Stimulated activated CD4-positive, alpha-beta T cell treated with anti-CD3 and anti-CD28 coated beads, TNF-alpha, amount 100 ng/mL, for 48 hours (primary cell): ENCODE measurements around the gene ETV6.

Experiments used
- DNase-seq, 3 donors: peaks; one replicate each; pipeline ENCODE4 v3.0.0-alpha.2; 2020; ENCODE audit warnings: low read depth in 3 of 3

The ETV6 gene

DNA sequence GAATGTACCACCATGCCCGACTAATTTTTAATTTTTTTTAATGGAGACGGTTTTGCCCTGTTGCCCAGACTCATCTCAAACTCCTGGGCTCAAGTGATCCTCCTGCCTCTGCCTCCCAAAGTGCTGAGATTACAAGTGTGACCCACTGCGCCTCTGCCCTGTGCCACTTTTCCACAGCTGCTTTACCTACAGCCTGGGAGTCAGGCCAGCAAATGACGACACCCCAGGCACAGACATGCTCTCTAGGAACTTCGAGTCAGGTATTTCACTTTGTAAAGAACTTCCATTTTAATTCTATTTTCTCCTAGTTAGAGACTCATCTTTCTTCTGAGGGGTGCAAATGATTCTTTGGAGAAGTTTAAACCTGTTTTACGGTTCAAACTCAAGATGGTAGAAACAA lies 89.0 kb downstream of the ETV6 start:
- no peak for DNase-seq

DNA sequence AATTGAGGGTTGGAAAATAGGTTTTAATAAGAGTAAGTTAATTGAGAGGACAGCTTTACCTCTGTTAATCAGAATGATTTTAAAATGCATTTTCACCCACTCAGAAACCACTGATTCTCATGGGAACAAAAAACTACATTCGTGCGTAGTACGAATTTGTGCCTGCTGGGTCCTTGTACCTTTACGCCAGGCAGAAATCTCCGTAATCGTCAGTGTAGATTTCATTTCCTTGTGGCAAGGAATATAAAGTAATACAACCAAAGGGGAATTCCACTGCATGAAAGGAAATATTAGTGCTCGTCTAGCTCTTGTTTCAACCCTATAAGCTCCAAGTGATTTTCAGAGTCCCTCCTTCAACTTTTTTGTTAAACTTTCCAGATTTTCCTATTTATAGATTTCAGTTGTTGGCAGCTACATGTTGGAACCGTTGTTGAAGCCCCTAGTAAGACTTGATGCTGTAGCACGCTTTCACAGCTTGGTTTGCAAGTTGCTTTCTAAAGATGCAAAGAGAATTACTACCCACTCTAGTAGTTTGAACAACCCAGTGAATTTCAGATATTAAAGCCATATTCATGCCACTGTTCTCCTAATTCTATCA lies 90.6 kb downstream of the ETV6 start:
- DNase-seq = no peak

DNA sequence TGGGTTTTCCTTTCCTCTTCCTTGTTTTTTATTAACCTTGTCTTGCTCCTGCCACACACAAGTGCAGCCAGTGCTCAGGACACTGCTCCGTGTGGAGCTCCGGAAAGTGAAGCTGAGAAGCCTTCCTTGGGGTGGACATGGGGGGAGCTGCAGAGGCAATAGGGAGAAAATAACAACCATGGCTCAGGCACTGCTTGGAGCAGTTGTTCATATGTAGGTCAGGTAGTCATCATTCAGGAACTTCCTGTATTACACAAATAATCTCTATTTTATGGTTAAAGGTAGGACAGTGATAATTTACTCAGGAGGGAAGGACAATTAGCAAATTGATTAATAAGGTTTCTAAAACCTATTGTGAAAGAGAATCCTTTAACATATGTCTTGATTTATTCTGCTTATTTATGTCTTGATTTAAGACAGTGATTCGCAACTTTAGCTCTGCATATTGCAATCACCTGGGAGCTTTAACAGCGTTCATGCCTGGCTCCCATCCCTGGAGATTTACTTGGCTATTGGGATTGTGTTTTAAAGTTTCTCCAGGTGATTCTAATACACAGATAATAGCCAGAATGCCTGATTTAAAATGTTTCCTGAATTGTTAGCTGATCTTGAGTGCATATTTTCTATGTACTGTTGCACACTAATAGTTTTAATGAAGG lies 92.1 kb downstream of the ETV6 start:
- no peak for DNase-seq

DNA sequence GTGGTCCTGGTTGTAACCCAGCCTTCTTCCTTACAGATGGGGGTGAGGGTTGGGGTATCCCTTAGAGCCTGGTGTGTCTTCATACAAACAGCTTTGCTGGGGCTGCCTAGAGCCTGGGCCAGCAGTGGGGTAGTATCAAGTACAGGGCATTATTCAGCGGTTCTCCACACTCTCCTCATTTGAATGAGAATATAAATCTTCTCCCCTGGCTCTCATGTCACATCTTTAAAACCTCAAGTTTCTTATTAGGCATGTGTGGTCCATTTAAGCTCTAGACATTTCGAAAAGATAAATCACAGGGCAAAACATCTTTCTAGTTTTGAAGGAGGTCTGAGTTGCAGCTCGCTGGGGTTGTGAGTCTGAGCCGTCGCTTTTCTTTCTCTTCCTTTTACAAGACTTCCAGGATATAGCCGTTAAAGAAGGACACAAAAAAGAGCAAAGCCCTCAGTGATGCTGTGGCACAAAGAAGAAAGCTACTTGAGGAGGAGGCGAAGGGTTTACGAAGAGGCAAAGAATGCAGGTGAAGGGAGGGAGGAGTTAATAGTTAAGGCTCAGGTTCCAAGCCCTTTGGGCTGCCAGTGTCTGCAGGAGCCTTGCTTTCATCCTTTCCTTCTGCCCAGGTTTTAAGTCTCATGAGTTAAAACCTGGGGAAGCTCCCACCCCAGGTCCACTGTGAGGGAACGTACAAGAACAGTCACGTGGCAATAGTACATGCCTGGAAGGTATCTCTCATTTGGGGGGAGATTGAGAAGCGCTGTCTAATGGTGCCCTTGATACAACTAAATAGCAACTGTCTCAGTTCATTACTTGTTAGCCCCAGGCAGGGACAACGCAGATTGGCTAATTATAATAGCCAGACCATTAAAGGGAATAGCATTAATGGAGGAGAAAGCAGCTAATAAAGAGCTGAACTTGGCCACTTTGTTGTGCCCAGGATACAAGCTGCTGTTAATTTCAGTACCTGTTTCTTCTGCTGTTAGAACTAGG lies 94.2 kb downstream of the ETV6 start:
- no peak for DNase-seq

DNA sequence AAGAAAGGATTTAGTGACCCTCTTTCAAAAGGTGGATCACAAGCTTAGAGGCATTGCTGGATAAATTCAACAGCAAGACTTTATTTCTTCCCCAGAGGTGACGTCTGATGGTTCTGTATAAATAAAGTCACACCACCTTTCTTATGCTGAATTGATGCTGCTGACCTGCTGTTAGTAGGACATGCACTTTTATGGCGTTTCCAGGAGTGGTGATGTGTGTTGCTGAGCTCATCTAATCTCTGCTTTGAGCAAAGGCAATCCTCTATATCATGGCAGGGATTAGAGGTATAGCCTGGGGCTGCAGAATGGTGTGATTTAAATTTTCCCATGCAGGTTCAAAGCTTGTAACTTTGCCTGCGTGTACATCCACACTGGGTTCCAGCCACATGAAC lies 94.9 kb downstream of the ETV6 start:
- no peak for DNase-seq

DNA sequence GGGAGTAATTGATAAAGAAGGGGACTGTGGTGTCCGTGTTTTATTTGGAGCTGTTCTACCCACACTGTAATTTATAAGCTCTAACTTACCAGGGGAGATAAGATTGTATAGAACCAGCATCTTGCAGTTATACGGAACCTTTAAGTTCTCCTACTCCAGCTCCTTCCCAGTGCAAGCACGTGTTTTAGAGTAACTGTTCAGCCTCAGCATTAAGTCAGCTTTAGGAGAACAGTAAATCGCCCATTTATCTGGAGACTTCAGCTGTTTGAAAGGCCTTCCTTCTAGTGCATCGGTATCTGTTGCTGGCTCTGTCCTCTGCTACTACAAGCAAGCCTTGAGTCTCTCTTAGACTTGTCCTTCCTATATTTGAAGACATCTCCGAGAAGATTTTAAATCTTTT lies 95.6 kb downstream of the ETV6 start:
- no peak for DNase-seq

DNA sequence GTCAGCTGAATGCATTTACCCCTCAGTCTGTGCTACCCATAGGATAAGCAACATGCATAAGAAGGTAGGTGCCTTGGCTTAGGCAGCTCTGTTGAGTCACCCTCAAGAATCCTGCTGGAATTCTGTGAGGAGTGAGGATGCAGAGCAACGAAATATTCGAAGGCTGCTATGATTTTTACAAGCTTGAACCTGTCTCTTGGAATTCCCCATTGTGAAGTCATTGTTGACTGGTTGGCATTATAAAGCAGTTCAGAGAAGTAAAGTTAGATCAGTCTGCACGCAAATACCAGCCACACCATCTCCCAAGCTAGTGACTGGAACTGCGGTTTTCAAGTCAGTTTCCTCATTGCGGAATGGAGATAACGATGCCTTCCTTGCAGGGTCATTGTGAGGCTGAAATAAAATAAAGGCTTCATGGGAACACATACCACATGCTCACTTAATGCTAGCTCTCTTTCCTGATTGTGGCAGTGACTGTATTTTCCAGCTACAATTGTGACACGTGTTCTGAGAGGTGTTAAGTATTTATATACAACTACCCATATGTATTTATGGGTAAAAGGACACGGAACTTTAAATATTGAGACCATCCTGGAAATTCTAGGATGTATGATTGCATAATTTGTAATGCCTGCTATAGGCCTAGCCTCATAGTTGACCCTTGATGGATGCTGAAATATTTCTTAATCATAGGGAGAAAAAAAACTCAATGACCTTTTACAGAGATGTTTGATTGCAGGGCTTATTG lies 96.7 kb downstream of the ETV6 start:
- no peak for DNase-seq

DNA sequence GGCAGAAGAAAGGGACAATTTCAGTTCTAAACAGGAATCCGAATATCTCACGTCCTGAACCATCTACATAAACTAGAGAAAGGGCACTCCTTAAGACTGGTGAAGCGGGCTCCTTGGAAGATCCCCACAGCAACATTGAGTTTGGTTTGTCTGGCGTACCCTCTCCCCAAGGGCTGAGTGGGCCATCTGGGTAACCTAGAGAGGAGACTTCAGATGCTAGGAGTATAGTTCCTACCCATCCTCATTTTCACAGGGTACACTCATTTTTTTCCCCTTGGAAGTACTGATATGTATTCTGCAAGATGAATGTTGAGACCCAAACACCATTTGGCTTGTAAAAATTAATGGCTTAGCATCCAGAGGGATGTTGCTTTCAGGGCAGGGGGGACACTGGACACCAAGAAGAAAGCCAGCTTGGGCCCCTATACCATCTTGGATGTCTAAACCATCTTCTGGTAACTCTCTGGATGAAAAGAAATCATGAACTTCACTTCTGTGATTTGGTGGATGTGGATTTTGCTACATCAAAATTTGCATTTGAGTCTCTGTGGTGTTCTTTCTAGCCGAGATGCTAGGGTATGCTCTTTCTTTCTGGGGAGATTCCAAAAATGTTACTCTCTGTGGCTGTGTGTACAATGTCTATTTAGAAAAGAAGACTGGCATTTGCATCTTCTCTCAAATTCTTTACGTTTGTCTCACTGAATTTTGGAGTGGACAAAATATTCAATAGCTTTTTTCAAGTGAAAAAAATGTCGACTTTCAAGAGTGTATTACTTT lies 97.7 kb downstream of the ETV6 start:
- DNase-seq = no peak

DNA sequence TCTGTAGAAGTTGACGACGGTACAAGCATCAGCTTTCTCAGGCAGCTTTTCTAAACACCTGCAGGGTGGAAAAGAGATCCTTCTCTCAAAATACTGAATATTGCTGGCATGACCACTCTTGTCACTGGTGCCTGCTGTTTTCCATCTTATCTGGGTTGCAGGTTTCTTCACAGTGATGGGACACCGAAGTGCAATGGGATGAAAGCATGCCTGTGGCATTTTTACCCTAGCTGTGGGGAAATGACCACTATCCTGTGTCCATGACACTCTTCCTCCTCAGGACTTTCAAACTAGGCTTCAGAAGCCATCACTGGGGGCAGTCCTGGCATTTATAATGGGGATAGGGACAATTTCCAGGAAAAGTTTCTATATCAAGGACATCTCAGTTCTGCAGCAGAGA lies 98.5 kb downstream of the ETV6 start:
- DNase-seq = no peak

DNA sequence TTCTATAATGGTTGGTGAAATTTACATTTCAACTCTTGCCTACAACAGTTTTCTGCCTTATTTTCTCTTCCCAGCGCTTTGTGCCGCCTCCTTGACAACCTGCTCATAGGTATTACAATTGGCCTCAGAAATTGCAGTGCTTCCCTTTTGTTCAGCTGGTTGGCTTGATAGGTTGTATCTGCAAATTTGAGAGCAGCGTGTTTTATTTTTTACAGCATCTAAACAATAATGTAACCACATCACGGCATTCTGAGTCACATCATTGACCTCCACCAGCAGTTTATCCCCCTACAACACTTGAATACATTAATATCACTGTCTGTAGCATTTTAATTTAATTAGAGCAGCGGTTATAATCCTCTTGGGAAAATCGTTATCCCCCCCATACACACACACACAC lies 99.4 kb downstream of the ETV6 start:
- no peak for DNase-seq

DNA sequence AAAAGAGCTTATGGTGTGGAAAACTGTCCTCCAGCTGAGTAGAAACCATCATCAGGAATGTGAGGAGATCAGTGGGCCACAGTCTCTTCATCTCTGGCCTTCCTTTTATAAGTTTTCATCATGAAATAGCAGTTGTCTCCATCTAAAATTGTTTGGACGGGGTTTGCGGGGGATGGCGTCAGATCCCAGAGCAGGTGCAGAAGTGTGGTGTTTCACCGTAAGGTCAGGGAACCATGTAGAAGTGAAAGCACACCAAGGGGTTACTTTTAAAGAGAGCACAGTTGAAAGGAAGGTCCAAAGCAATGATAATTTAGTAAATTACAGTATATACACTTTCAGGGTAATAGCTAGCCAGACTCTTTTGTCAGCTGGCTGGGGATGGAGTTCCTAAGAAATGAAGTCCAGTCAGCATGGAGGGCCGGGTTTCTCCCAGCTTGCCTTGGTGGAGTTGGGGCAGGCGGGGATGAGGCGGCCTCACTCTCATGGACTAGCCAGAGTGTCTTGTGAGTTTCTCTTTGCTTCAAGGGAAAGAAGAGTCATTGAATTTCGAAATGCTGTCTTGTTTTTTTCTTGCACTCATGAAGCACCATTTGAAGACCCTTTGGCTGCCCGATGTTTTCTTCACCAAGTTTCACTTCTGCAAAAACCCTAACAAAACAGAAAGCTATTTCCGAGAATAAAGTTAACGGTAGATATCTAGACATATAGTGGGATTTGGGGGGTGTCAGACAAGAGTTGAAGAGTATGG lies 100.6 kb downstream of the ETV6 start:
- no peak for DNase-seq

DNA sequence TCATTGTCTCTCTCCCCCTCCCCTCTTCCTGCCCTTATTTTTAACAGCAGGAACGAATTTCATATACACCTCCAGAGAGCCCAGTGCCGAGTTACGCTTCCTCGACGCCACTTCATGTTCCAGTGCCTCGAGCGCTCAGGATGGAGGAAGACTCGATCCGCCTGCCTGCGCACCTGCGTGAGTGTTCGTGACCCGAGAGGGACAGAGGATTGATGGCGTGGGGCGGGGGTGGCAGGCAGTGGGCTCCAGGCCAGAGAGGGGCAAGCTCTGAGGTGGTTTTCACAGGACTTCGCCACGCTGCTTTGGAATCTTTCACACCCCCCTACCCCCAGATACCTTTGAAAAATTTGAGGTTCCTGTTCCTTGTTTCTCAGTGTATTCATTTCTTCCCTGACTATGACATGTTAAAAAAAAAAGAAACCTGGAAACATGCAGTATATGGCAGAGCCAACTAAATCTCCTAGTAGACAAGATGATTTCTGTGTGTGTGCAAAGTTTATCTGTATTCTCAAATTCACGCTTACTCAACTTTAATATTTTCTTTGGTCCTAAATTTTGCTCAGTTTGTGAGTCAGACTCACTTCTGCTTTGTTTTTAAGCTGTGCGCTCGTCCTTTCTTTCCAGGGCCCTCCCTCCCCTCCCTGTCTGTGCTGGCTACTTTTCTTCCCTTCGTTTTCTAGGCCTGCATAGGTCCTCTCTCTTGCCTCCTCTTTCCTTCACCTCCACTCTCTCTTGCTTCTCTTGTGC lies 103.1 kb downstream of the ETV6 start:
- no peak for DNase-seq

DNA sequence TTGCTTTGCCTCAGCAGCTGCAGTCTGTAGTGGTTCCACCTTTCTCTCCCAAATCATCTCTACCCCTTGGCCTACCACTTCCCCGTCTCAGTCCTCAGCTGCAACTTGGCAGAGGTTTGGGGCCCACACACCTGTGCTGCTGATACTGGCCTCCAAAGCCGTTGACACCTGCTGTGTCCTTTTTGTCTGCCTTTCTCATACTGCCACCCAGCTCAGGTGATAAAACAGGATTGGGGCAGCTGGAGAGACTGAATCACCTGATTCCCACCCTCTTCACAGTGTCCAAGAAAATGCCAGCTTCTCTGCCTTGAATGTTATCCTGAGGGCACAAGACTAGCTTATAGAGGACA lies 103.7 kb downstream of the ETV6 start:
- no peak for DNase-seq

DNA sequence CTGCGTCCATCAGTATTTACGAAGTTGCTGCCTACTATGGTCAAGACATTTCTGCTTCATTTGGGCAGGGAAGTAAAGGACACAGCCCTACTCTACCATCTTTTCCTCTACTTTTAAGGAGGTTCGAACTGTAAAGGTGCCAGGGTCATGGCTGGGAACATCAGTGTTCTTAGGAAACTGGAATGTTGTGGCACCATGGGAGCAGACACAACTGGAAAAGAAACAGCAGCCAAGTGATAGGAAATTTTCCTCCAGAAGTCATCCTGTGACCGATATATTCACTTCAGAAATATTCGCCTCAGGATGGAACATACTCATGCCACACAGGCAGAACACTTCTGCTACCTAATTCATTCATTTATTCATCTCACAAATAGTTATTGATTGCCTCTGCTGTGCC lies 104.4 kb downstream of the ETV6 start:
- no peak for DNase-seq

DNA sequence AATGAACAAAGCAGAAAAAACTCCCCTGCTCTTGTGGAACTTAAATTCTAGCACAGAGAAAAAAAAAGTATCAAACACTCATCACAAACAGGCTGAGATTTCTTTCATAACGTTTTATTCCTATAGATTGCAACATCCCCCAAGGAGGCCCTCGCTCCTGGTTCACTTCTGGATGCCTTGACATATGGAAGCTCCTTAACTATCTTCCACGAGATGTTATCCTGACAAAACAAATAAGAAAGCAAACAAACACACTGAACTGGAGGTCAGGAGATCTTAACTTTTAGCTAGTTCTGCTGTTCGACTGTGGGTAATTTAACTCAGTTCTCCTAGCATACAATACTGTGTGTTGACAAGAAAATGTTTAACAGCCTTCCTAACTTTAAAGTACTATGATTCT lies 104.8 kb downstream of the ETV6 start:
- no peak for DNase-seq

DNA sequence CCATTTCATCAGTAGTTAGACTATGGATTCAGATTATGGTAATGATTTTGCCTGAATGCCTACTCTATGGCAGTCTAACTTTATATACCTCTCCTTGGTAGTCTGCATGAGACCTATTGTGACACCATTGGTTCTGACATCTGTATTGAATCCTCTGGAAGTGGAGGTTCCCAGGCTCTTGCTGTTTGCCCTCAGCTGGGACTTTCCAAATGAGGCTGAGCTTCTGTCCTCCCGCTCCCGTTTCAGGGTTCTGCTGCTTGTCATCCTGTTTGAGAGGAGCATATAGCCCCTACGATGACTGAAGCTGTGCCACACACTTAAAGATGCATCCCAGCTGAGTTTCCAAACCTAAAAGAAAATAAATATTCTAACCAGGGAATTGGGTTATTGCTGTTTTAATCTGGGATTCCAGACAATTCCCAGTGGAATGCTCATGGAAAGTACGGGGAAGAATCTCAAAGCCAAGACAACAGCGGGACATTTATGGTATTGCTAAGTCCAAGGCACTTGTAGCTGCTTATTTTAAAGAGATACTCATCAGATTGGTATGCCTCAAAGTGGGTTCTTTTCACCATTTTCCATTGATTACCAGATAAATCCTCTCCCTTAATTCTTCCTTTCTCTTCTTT lies 105.9 kb downstream of the ETV6 start:
- no peak for DNase-seq

DNA sequence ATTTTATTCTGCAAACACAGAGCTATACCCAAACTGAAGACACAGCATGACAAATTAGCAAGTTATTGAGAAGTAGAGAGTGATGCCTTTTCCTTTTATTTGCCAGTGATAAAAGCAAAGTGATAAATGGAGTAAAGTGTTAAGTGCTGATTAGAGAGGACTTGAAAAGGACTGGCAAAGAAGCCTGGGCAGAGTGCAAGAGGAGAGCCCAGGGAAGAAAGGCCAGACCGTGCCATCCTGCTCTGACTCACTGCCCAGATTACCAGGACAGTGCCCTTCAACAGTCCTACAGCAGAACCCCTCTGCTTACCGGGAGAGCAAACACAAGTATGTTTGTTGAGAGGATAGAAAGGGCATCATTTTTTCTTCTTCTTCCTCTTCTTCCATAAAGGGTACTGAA lies 106.5 kb downstream of the ETV6 start:
- no peak for DNase-seq

DNA sequence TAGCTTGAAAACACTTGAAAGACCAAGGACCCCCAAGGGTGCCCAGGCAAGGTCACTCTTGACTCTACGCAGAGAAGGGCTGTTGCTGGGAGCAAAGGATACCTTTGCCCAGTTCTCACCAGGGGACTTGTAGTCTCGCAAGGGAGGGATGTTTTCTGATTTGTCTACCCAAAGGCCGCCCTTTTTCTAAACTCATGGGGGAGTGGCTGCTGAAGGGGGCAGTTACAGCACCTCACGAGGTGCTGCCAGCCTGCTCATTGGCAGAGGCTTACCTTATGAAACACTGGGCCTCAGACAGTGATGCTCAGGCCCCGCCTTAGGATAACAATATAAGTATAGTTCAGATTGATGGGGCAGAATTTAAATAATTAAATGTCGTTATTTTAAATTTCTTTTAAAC lies 107.0 kb downstream of the ETV6 start:
- DNase-seq = no peak

DNA sequence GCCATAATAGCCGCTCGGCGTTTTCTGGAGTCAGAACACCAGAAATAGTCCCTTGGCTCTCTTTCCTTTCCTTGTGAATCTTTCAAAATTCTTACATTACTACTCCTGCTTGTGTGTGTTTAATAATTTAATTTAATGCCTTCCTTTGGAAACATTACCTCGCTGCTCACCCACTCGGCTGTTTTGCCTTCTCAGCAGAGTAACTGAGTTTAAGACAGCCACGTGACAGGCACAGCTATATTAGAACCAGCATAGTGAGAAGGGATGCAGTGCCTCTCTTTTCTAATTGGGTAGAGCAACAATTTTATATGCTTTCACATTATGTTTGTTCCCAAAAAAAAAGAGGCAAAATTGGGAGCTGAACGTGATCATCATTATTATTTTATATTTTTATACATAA lies 107.6 kb downstream of the ETV6 start:
- no peak for DNase-seq

DNA sequence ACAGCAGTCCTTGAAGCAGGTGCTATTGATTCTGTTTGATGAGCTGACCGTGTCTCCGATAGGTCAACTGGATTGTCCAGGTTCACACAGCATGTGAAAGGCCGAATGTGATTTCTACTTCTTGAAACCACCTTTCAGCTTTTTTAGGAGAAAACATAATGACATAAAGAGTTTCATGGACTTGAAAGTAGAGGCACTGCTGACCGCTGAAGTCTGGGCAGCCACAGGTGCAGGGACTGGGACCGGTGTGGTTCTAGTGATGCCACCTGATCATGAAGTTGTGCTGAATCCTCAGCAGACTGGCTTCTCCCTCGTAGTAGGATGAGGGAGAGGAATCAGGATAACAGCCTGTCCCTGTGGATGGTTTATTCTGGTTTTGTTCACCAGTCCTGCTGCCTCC lies 108.1 kb downstream of the ETV6 start:
- DNase-seq = no peak
